DMS114 treated with DMSO at 0.1 percent for 48 hours (cell line): ENCODE measurements around the gene SACS.
"Not testable (repeated sequence)": the region's sequence is repeated elsewhere in the genome, so short reads cannot be mapped to it uniquely, and the experiment has no call there.

Source experiments
- DNase-seq: peaks from one replicate; lab custom pipeline; 2025; ENCODE audit not compliant: unreplicated experiment; lab: John Stamatoyannopoulos, UW

Gene SACS

GRCh38 chr13:23320926-23321534 is 112.5 kb downstream of the SACS start:
- no peak for DNase-seq

GRCh38 chr13:23319883-23320224 is 113.6 kb downstream of the SACS start:
- DNase-seq, result no peak

DNA sequence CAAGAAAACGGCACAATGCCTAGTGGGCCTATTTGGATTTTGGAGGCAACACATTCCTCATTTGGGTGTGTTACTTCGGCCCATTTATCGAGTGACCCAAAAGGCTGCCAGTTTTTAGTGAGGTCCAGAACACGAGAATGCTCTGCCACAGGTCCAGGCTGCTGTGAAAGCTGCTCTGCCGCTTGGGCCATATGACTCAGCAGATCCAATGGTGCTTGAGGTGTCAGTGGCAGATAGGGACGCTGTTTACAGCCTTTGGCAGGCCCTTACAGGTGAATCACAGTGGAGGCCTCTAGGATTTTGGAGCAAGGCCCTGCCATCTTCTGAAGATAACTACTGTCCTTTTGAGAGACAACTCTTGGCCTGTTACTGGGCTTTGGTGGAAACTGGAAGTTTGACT is 118.7 kb downstream of the SACS start:
- not testable (repeated sequence) for DNase-seq

- no peak for DNase-seq
Observed at GRCh38 chr13:23292586-23292985, 140.9 kb downstream of the SACS start.

- no peak for DNase-seq
Observed at GRCh38 chr13:23289917-23290357, 143.6 kb downstream of the SACS start.

DNA sequence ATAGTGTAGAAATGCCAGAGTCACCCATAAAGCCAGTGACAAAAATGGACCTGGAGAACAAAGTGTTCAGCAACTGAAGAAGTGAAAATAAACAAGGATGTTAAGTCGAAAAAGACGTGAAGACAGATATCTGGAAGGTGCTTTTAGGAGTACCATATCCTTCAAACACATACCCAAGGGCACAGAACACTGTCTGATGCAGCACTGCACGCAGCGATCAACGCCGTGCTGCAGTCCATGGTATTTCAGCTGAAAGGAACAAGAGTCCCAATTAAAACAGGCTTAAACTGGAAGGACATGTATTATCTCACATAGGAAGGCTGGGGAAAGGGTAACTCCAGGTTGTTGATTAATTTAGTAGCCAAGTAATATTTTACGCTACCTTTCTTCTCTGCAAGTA is 144.5 kb downstream of the SACS start:
- no peak for DNase-seq

GRCh38 chr13:23288564-23288963 is 144.9 kb downstream of the SACS start:
- DNase-seq, result no peak

DNA sequence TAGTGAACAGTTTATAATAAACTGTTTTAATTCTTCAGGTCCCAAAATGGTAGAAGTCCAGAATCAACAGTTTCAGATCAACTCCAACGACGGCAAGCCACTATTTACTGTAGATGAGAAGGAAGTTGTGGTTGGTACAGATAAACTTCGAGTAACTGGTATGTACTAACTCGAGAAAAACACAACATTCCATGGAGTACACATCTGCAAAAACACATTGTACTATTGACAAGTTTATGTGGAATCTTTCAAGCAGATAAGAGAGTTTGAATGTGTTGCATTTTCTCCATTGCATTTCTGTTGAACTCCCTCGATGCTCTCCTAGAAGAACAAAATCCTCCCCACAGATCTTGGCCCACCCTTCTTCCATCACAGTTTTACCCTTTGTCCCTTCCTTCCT is 154.2 kb downstream of the SACS start:
- no peak for DNase-seq
